ENCODE results near the gene UIMC1. TPM values are rescaled to one million over a fixed set of nuclear protein-coding genes. Genes with fewer than 3 reads are reported as not detected.

UIMC1 gene
- total and polyA plus RNA-seq, 2 of the 4 experiments (the other 2 are of a cell fraction) = 19.5 to 27.6 TPM

DNA sequence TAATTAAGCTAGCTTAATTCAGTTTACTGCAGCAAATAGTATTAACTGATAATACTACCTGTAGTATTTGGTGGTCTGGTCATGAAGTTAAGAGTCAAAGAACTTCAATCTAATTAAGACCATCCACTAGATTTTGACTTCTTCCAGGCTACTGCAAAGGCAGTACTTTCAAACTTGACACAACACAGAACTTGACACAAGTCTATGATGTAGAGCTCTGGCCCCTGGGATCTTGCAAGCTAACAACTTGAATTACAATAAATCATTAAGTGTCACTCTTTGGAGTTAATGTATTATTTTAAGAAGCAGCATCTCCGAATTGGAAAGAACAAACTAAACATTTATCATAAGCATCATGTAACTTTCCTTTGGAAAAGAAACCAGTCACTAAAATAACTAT is 40.9 kb downstream of the UIMC1 start:
- BruUV-seq (replicated peaks) = no TSS peak

More for the DNA sequence above, 40.9 kb downstream of the UIMC1 start:
- Histone ChIP-seq H2AK5ac (ENCODE audit: low read depth, low read length) (no peak overlapping the region), H3K9ac (ENCODE audit: low read depth, low read length) (no peak overlapping the region), H2BK15ac (ENCODE audit: low read depth, low read length) (no peak overlapping the region), H3K4ac (ENCODE audit: low read depth, low read length) (no peak overlapping the region), H3K23ac (ENCODE audit: low read depth, low read length) (no peak overlapping the region), H4K8ac (ENCODE audit: low read depth in 2 of 2, low read length in 2 of 2) (no peak overlapping the region), H2AK9ac (replicated peaks; ENCODE audit: low read depth, low read length, poor library complexity) (no peak overlapping the region), H4K20me1 (ENCODE audit: insufficient read depth, low read length) (no peaks in the 10 kb centered on the region), H3K27me3 (ENCODE audit: control insufficient read depth, insufficient read depth, low read length) (no peaks in the 10 kb centered on the region), H3K36me3 (ENCODE audit: control insufficient read depth, insufficient read depth, low read length) (peaks cover 21% of the 10 kb centered on the region), H3K4me3 (ENCODE audit: insufficient read depth, low read depth, low read length) (no peak overlapping the region), H3K18ac (ENCODE audit: low read depth, low read length) (no peak overlapping the region), H3K79me1 (ENCODE audit: low read depth in 1 of 2, low read length in 2 of 2) (peaks cover 15 to 17% of the 10 kb centered on the region in 2 experiments; a peak in 3 of 4 replicates), H3K56ac (ENCODE audit: extremely low read depth, insufficient read depth, low read length) (no peak overlapping the region), H3K27ac (ENCODE audit: insufficient read depth, low read length) (no peak overlapping the region), H3K14ac (replicated peaks; ENCODE audit: low read depth, low read length) (no peak overlapping the region), H3K9me3 (ENCODE audit: control insufficient read depth, insufficient read depth, low read length) (no peaks in the 10 kb centered on the region), H4K91ac (ENCODE audit: insufficient read depth, low read depth, low read length) (no peak overlapping the region), H3K4me1 (ENCODE audit: control insufficient read depth, insufficient read depth, low read length) (no peaks in the 10 kb centered on the region), H2AFZ (replicated peaks; ENCODE audit: low read length, poor library complexity) (no peak overlapping the region), H2BK20ac (ENCODE audit: low read depth, low read length) (no peak overlapping the region), H3K9me1 (ENCODE audit: insufficient read depth, low read length) (peaks cover 2% of the 10 kb centered on the region; the same call in 1 of the 2 replicates), H2BK5ac (ENCODE audit: low read depth, low read length, poor library complexity, severe bottlenecking) (no peak overlapping the region), H3K4me2 (ENCODE audit: low read depth, low read length) (no peak overlapping the region), H2BK120ac (ENCODE audit: low read depth, low read length) (no peak overlapping the region), H4K5ac (ENCODE audit: low read depth, low read length) (no peak overlapping the region)
- POLR2A ChIA-PET (ENCODE audit: unreplicated experiment) = no interaction called here
- TF ChIP-seq MXI1 (IDR thresholded peaks at IDR 0.05; ENCODE audit: borderline replicate concordance, low read depth, low read length) (no peak), BHLHE40 (IDR thresholded peaks at IDR 0.05; ENCODE audit: low read depth, low read length) (no peak), MAZ (IDR thresholded peaks at IDR 0.05; ENCODE audit: borderline replicate concordance, low read depth, low read length) (no peak), CEBPB (IDR thresholded peaks at IDR 0.05; ENCODE audit: low read depth, low read length) (no peak), NFE2L2 (IDR thresholded peaks at IDR 0.05; ENCODE audit: low read depth, low read length) (no peak), POLR2A (IDR thresholded peaks at IDR 0.05; ENCODE audit: low read depth, low read length) (no peak), CTCF (conservative IDR thresholded peaks at IDR 0.05; ENCODE audit: low read depth, low read length) (no peak), USF2 (IDR thresholded peaks at IDR 0.05; ENCODE audit: low read depth, low read length) (no peak), SMC3 (IDR thresholded peaks at IDR 0.05; ENCODE audit: low read depth, low read length) (no peak), CHD1 (IDR thresholded peaks at IDR 0.05; ENCODE audit: low read depth, low read length) (no peak), RAD21 (IDR thresholded peaks at IDR 0.05; ENCODE audit: low read length) (no peak)
- intact Hi-C loops (cut with micrococcal nuclease) = no loop called here
- WGBS, 2 experiments (ENCODE audit: extremely low coverage in 2 of 2, insufficient read length in 1 of 2) = no CpG with 5 or more reads among the region's 1 CpG
- ATAC-seq (ENCODE audit: low read depth) (no peak), DNase-seq (no peak)
- dilution Hi-C loops (cut with HindIII; ENCODE audit: low sequenced_read_pairs, unreplicated experiment) = no loop called here
- CTCF ChIA-PET = interaction anchor here (0.7 kb wide), 1 partner anchor 1465 kb away, joined by 4 read pairs; no protein-coding TSS in a partner anchor
- in situ Hi-C loops (cut with MboI; ENCODE audit: low sequenced_read_pairs) = no loop called here

All from IMR-90 (cell line).